GM12873 (cell line): Measurements from ENCODE around the gene CST1.

Source experiments
- TF ChIP-seq, protein P1 (sequence below): IDR thresholded peaks from 2 replicates; pipeline ENCODE4 v1.5.1; 2012; ENCODE audit warnings: low read depth, mild to moderate bottlenecking, moderate library complexity, low read length, control low read depth; ENCODE audit not compliant: insufficient read depth; ENCODE audit errors: missing control alignments

CST1 gene

DNA sequence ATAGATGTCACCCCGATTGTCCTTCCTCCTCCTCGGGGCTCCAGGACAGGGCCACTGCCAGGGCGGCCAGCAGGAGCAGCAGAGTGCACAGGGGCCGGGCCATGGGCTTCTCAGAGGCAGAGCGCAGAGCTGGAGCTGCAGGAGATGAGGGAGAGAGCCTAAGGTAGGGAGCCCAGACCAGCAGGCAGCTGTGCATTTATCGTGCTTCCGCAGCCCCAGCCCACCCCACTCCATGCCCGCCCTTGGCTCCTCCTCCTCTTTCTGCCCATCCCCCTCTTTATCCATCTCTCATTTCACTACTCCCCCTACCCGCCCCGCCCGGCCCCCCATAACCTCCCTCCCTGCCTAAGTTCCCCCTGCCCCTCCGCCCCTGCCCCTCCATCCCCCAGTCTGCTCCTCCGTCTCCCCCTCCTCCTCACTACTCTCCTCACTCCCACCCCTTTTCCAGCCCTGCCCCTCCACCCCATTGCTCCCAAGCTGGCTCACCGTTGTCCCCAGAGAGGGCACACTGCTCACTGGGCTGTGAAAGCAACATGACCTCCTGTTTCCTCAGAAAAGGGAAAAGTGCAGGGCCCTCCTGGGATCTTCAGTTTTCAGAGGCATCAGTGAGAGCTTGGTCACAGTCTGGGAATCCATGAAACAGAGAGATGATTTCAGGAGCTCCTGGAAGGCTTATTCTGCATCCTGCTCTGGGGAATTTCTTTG is 25.5 kb upstream of the CST1 start:
- TF ChIP-seq, protein P1, sequence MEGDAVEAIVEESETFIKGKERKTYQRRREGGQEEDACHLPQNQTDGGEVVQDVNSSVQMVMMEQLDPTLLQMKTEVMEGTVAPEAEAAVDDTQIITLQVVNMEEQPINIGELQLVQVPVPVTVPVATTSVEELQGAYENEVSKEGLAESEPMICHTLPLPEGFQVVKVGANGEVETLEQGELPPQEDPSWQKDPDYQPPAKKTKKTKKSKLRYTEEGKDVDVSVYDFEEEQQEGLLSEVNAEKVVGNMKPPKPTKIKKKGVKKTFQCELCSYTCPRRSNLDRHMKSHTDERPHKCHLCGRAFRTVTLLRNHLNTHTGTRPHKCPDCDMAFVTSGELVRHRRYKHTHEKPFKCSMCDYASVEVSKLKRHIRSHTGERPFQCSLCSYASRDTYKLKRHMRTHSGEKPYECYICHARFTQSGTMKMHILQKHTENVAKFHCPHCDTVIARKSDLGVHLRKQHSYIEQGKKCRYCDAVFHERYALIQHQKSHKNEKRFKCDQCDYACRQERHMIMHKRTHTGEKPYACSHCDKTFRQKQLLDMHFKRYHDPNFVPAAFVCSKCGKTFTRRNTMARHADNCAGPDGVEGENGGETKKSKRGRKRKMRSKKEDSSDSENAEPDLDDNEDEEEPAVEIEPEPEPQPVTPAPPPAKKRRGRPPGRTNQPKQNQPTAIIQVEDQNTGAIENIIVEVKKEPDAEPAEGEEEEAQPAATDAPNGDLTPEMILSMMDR, result no peak

DNA sequence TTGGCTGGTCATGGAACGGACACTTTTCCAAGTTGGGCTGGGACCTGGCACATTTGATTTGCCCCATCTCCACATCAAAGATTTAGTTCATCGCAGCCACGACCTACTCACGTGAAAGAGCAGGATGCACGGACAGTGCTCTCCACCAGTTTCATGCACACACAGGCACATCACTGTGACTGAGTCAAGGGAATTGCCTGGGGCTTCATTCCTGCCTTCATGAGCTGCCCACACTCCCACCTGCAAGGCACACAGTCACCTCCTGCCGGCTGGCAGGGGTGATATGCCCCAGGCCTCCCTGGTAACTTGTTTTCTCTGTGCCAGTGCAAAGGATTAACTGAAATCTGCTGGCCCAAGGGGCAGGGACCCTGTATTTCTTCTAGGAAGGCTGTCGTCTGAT is 23.3 kb upstream of the CST1 start:
- TF ChIP-seq, protein P1, result no peak

DNA sequence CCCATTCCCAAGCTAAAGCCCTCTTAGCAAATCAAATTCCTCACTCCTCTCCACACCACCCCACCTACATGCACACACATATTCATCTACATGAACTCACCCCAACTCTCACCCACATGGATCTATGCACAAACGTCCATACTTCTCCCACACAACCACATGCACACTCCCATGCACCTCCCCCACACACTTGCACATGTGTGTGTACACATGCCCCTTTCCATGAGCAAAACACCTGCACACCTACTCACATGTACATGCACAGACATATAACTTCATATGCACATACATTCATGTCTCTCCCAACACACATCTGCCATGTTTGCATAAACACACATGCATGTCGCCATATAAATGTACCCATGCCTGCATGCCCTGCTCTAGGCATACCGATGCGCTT is 22.8 kb upstream of the CST1 start:
- TF ChIP-seq, protein P1, result no peak

DNA sequence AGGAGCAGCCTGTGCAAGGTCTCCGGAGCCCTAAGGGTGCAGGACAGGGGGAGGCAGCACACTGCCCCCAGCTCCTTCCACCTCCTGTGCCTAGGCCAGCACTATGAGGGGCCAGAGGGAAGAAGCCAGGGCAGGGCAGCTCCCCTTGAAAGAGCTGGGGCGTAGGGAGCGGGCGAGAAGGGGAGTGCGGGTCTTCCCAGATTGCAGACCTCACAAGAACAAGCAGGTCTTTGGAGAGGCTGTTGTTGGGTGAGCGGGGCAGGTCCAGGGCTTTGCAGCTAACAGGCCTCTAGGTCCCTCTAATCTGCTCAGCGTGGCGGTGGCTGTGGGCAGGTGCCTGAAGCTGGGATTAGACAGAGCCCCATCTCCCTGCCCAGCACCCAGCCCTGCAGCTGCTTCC is 22.4 kb upstream of the CST1 start:
- TF ChIP-seq, protein P1, result no peak

DNA sequence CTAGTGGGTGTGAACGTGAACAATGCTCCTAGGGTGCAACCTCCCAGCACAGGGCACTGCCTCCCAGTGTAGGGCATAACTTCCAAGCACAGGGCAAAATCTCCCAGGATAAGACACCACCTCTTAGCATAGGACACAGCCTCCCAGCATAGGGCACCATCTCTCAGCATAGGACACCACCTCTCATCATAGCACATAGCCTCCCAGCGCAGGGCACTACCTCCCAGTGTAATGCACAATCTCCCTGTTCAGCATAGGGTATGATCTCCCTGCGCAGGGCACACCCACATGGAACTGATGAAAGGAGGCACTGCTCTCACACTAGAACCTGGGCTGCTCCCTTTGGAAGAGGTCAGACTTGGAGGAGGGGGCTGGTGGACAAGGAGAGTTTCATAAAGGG is 21.3 kb upstream of the CST1 start:
- TF ChIP-seq, protein P1, result no peak

DNA sequence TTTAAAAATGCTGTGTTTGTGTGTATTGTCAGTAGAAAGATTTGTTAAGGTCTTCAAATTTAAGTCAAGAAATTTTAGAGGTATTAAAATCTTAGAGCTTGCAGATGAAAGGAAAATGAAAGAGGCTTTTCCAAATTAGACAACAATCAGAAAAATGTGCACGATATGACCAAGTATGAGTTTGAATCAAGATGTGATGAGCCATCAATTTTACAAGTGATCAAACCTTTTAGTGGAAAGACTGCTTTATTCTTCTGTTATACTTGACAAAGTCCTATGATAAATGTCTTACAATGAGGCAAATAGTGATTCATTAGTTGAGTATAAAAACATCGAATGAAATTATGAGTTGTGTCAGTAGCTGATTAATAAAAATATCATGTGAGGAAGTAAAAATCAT is 19.6 kb upstream of the CST1 start:
- TF ChIP-seq, protein P1, result no peak

DNA sequence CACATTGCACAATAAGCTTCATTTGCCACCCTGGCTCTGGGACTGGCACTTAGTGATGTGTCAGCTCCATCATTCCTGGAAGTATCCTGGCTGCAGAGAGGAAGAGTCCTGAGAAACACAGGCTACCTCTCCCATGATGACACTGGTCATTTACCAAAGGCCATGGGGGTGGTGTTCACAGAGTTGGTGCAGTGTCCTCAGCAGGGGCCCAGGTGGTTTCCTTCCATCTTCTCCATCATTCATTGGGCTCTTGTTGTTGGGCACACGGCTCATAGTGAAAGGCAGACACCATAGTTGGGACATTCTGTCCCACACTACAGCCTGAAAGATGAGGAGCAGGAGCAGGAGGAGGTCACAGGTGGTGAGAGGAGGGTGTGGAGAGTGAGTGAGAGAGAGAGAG is 15.8 kb upstream of the CST1 start:
- TF ChIP-seq, protein P1, result no peak
